SU-DHL-6 (cell line): ENCODE results near the gene RAD51B.

Experiments
- H2AFZ ChIP-seq: fragments of 200-600 bp; sonication (generic); 2 replicates; pipeline ENCODE4 v1.6.1; 2014; ENCODE audit warnings: low read depth, mild to moderate bottlenecking, moderate library complexity, mixed read lengths, antibody characterized with exemption, low read length; ENCODE audit not compliant: severe bottlenecking
- H3F3A ChIP-seq: fragments of 200-600 bp; shearing (Covaris generic); 2 replicates; pipeline ENCODE4 v1.6.0; 2016; ENCODE audit warnings: antibody characterized with exemption, mild to moderate bottlenecking; ENCODE audit not compliant: insufficient read depth
- H3K27ac ChIP-seq: fragments of 200-600 bp; sonication (generic); 2 replicates; pipeline ENCODE4 v1.5.1; 2016; ENCODE audit warnings: low read depth, mild to moderate bottlenecking, low read length, moderate library complexity, mixed read lengths
- H3K27me3 ChIP-seq: fragments of 200-600 bp; sonication (generic), shearing (Covaris generic); 2 replicates; pipeline ENCODE4 v1.6.0; 2014; ENCODE audit warnings: mild to moderate bottlenecking, low read length
- H3K36me3 ChIP-seq: fragments of 200-600 bp; sonication (generic); 2 replicates; pipeline ENCODE4 v1.6.1; 2014; ENCODE audit warnings: mild to moderate bottlenecking, low read length, mixed read lengths
- H3K4me2 ChIP-seq: fragments of 300-600, 200-600 bp; shearing (Covaris generic), sonication (generic); 2 replicates; pipeline ENCODE4 v1.6.0; 2014; ENCODE audit warnings: low read length, low read depth, mild to moderate bottlenecking; ENCODE audit not compliant: poor library complexity, severe bottlenecking
- H3K4me3 ChIP-seq: fragments of 200-600 bp; sonication (generic); 2 replicates; pipeline ENCODE4 v1.5.1; 2014; ENCODE audit warnings: antibody characterized with exemption, low read length, mild to moderate bottlenecking, mixed read lengths; ENCODE audit not compliant: insufficient read depth, poor library complexity, severe bottlenecking
- H3K79me2 ChIP-seq: fragments of 200-600 bp; sonication (generic); 2 replicates; pipeline ENCODE4 v1.6.1; 2014; ENCODE audit warnings: mild to moderate bottlenecking, low read length, moderate library complexity; ENCODE audit not compliant: insufficient read depth
- H3K9ac ChIP-seq: fragments of 200-600 bp; sonication (generic); 2 replicates; pipeline ENCODE4 v1.7.0; 2014; ENCODE audit warnings: mild to moderate bottlenecking, low read length
- H3K9me2 ChIP-seq: fragments of 200-600 bp; sonication (generic); replicated peaks from 2 replicates; pipeline ENCODE4 v1.6.1; 2014; ENCODE audit warnings: low read length; ENCODE audit not compliant: insufficient read depth
- H3K9me3 ChIP-seq: fragments of 200-600 bp; sonication (generic); 2 replicates; pipeline ENCODE4 v1.6.1; 2014; ENCODE audit warnings: low read length, mixed read lengths; ENCODE audit not compliant: insufficient read depth
- H4K20me1 ChIP-seq: fragments of 200-600 bp; sonication (generic); 2 replicates; pipeline ENCODE4 v1.6.1; 2014; ENCODE audit warnings: low read depth, mild to moderate bottlenecking, antibody characterized with exemption, low read length, moderate library complexity, mixed read lengths
- EZH2phosphoT487 ChIP-seq: fragments of 200-600 bp; sonication (generic), shearing (Covaris generic); conservative IDR thresholded peaks from 2 replicates; pipeline ENCODE4 v1.6.1; 2018; ENCODE audit warnings: mild to moderate bottlenecking, antibody characterized with exemption, low read length, moderate library complexity, mixed read lengths
- TF ChIP-seq, protein P1 (sequence below): fragments of 200-600 bp; sonication (generic); IDR thresholded peaks from one replicate; pipeline ENCODE4 v1.5.1; 2017; ENCODE audit warnings: antibody characterized with exemption, mild to moderate bottlenecking, low read length, moderate library complexity; ENCODE audit not compliant: insufficient read depth, poor library complexity, severe bottlenecking

The RAD51B gene

DNA sequence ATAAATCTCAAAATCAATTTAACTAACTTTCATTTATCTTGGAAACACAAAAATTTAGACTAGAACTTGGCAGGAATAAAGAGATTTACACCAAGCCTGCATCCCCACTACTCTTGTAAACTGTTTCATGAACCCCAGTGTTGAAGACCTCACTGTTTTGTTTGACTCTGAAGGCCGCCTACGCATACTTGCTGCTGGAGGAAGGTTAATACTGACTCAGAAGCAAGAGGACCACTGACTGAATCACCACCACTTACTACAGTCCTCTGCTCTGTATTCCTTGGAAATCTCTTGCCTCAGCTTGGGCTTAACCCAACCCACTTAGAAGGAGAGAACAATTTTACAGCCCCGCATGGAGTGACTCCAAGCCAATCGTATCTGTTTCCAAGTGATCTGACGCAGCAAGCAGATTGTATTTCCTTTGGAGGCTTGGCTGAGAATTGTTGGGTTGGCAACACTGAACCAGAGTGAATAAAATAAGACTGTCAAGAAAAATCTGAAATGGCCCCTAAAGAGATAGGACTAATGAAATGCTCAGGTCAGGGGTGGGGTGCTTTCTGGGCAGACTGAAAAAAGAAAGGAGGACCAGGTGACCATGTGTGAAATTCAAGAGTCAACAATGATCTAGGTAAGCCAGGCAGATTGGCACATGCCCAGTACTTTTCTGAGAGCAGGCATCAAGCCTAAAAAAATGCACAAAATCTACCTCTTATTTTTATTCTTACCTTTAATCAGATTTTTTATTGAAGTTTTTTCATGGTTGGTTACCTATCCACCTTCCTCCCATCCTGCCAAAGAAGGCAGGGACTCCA lies 724.7 kb downstream of the RAD51B start:
- no peaks in the 10 kb centered on the region for H4K20me1 ChIP-seq
- H3K79me2 ChIP-seq: no peaks in the 10 kb centered on the region
- no peaks in the 10 kb centered on the region for H3K27me3 ChIP-seq
- TF ChIP-seq, protein P1, sequence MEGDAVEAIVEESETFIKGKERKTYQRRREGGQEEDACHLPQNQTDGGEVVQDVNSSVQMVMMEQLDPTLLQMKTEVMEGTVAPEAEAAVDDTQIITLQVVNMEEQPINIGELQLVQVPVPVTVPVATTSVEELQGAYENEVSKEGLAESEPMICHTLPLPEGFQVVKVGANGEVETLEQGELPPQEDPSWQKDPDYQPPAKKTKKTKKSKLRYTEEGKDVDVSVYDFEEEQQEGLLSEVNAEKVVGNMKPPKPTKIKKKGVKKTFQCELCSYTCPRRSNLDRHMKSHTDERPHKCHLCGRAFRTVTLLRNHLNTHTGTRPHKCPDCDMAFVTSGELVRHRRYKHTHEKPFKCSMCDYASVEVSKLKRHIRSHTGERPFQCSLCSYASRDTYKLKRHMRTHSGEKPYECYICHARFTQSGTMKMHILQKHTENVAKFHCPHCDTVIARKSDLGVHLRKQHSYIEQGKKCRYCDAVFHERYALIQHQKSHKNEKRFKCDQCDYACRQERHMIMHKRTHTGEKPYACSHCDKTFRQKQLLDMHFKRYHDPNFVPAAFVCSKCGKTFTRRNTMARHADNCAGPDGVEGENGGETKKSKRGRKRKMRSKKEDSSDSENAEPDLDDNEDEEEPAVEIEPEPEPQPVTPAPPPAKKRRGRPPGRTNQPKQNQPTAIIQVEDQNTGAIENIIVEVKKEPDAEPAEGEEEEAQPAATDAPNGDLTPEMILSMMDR: no peak
- no peak for TF ChIP-seq EZH2phosphoT487
- H2AFZ ChIP-seq: no peak overlapping the region
- H3K9ac ChIP-seq: no peak overlapping the region
- H3K9me2 ChIP-seq: no peaks in the 10 kb centered on the region
- H3K36me3 ChIP-seq: no peaks in the 10 kb centered on the region
- H3K4me3 ChIP-seq: no peak overlapping the region
- no peaks in the 10 kb centered on the region for H3K9me3 ChIP-seq
- no peak overlapping the region for H3K27ac ChIP-seq
- no peaks in the 10 kb centered on the region for H3F3A ChIP-seq
- H3K4me2 ChIP-seq: no peak overlapping the region

DNA sequence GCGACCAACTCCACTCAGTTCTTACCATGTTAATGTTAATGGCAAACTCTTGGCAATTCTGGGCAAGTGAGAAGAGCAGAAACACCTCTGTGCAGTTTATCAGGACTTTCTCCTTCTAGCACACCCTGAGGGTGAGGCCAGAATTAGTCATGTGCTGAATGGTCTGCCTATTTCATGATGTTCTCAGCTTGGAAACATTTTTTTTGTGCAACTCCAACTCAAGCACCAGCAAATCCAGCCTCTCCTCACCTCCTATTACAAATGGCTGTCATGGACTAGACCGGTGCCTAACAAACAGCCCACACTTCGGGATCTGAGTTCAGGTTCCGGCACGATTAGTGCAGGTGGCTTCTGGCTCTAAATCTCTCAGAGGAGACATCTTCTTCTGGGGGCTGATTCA lies 727.3 kb downstream of the RAD51B start:
- no peak overlapping the region for H2AFZ ChIP-seq
- no peak overlapping the region for H3K4me3 ChIP-seq
- no peaks in the 10 kb centered on the region for H3F3A ChIP-seq

DNA sequence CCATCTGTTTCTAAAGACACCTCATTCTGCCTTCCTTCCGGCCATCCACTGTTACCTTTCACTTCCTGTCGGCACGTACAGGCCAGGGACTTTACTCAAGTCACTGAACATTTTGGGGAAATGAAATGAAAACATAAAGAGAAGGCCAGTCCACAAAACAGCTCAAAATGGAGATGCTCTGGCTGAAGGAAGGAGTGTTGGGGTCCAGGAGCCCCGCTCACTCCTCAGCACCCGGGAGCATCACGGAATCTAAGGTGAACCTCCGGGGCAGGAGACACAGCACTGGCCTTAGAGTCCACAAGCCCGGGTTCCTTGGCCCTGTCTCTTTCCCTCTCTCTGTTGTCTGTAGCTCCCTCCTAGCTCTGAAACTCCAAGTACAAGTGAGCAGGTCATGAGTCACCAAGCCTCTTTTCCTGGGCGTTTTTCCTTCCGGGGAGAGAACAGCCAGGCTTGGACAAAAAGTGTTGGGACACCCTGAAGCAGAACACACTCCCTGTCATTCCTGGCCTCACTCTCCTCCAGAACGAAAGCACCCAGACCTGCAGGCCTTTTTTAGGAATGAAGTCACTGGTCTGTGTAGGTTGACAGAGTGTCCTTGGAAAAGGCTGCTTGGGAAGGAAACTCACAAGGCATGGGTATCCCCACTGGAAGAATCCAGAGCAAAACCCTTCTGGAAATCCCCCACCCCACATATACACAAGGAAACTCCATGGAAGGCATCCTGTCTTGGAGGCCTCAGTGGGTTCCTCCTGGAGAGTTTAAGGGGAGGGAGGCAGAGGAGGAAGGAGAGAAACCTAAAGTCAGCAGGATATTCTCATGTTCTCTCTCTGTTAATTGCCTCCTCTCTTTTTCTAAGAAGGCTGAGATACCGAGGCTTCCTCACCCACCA lies 728.0 kb downstream of the RAD51B start:
- Histone ChIP-seq H3K79me2 (no peaks in the 10 kb centered on the region), H3K27ac (no peak overlapping the region), H3K27me3 (no peaks in the 10 kb centered on the region), H3F3A (no peaks in the 10 kb centered on the region), H3K9me2 (no peaks in the 10 kb centered on the region), H3K4me3 (no peak overlapping the region), H3K9ac (no peak overlapping the region), H2AFZ (no peak overlapping the region), H4K20me1 (no peaks in the 10 kb centered on the region), H3K36me3 (no peaks in the 10 kb centered on the region), H3K9me3 (no peaks in the 10 kb centered on the region), H3K4me2 (no peak overlapping the region)
- TF ChIP-seq EZH2phosphoT487: no peak
- TF ChIP-seq, protein P1: no peak

More for the DNA sequence above, 727.3 kb downstream of the RAD51B start:
- no peak overlapping the region for H3K27ac ChIP-seq
- H3K9me3 ChIP-seq: no peaks in the 10 kb centered on the region
- H3K4me2 ChIP-seq: no peak overlapping the region
- H3K36me3 ChIP-seq: no peaks in the 10 kb centered on the region
- TF ChIP-seq, protein P1: no peak
- no peak for TF ChIP-seq EZH2phosphoT487
- H3K27me3 ChIP-seq: no peaks in the 10 kb centered on the region
- H3K9me2 ChIP-seq: no peaks in the 10 kb centered on the region
- no peaks in the 10 kb centered on the region for H4K20me1 ChIP-seq
- no peak overlapping the region for H3K9ac ChIP-seq
- no peaks in the 10 kb centered on the region for H3K79me2 ChIP-seq
